ENCODE measurements around the gene GALNT18.

The GALNT18 gene

DNA sequence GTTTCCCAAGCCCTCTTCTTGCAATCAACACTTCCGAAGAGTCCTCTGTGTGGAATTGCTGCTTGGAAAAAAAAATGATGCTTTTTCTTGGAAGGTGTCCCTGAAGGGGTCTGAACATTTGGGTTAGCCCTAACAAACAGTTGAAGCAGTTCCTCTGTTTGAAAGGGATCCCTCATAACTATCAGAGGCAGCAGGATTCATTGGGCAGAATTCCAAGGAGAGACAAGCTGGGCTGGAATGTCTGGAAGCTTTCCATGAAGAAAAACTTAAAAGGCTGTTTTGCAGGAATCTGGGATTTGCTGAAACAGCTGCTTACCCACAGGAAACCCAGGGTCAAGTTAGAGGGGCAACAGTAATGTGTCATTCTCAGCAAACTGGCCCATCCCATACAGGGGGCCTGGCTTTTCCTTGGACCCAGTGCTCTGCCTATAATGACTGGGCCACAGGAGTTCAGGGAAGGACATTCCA is 271.9 kb downstream of the GALNT18 start:
- Histone ChIP-seq H4K8ac (ENCODE audit: low read depth, low read length) (no peak overlapping the region), H2BK120ac (ENCODE audit: low read depth, low read length) (no peak overlapping the region), H3K18ac (ENCODE audit: low read length) (no peak overlapping the region), H2BK15ac (ENCODE audit: low read length) (no peak overlapping the region), H3K79me1 (ENCODE audit: low read depth, low read length) (no peaks in the 10 kb centered on the region), H3K4me3 (ENCODE audit: low read length in 2 of 2) (no peak overlapping the region), H3K14ac (ENCODE audit: low read length) (no peak overlapping the region), H3K4me2 (ENCODE audit: insufficient read depth, low read length, poor library complexity, severe bottlenecking) (no peak overlapping the region), H2BK12ac (ENCODE audit: low read length) (no peak overlapping the region), H3K36me3 (replicated peaks in 1 of 2; ENCODE audit: control insufficient read depth in 2 of 2, insufficient read depth in 2 of 2, low read length in 2 of 2) (no peaks in the 10 kb centered on the region), H2AK5ac (ENCODE audit: low read depth, low read length) (no peak overlapping the region), H2AFZ (ENCODE audit: low read length) (no peak overlapping the region), H4K91ac (ENCODE audit: low read depth, low read length, poor library complexity) (no peak overlapping the region), H3K27me3 (ENCODE audit: control insufficient read depth in 3 of 3, insufficient read depth in 3 of 3, low read depth in 1 of 3, low read length in 3 of 3) (no peaks in the 10 kb centered on the region), H3K4ac (ENCODE audit: low read length) (no peak overlapping the region), H2BK5ac (ENCODE audit: low read length) (no peak overlapping the region), H3K9me3 (replicated peaks in 1 of 2; ENCODE audit: control insufficient read depth in 2 of 2, insufficient read depth in 1 of 2, low read depth in 1 of 2, low read length in 2 of 2) (no peaks in the 10 kb centered on the region), H3K23ac (ENCODE audit: low read depth, low read length, poor library complexity) (no peak overlapping the region), H3K27ac (replicated peaks; ENCODE audit: low read length) (no peak overlapping the region), H3K9ac (ENCODE audit: low read depth, low read length, poor library complexity) (no peak overlapping the region), H3K4me1 (ENCODE audit: control insufficient read depth in 2 of 2, insufficient read depth in 1 of 2, low read depth in 1 of 2, low read length in 2 of 2) (no peaks in the 10 kb centered on the region)
- DNase-seq (ENCODE audit: low spot score), result no peak
- no CpG with 5 or more reads among the region's 1 CpG for WGBS, 2 donors (ENCODE audit: extremely low coverage in 2 of 2, insufficient read length in 2 of 2, insufficient replicate concordance in 1 of 2)

- H2AFZ ChIP-seq (ENCODE audit: low read length), result no peak overlapping the region
Measured at GRCh38 chr11:11349106-11349825, 272.5 kb downstream of the GALNT18 start.

GRCh38 chr11:11348303-11348702 is 273.5 kb downstream of the GALNT18 start:
- Histone ChIP-seq H4K8ac (ENCODE audit: low read depth, low read length) (no peak overlapping the region), H3K4ac (ENCODE audit: low read length) (no peak overlapping the region)

More at GRCh38 chr11:11349106-11349825, 272.5 kb downstream of the GALNT18 start:
- H4K91ac ChIP-seq (ENCODE audit: low read depth, low read length, poor library complexity), result no peak overlapping the region
- no peak overlapping the region for H2BK5ac ChIP-seq (ENCODE audit: low read length)
- no peak overlapping the region for H3K18ac ChIP-seq (ENCODE audit: low read length)
- no peak overlapping the region for H3K4me3 ChIP-seq (ENCODE audit: low read length in 2 of 2)
- no peaks in the 10 kb centered on the region for H3K9me3 ChIP-seq (replicated peaks in 1 of 2; ENCODE audit: control insufficient read depth in 2 of 2, insufficient read depth in 1 of 2, low read depth in 1 of 2, low read length in 2 of 2)
- WGBS, 2 donors (ENCODE audit: extremely low coverage in 2 of 2, insufficient read length in 2 of 2, insufficient replicate concordance in 1 of 2), result no CpG with 5 or more reads among the region's 12 CpGs
- no peak overlapping the region for H2AK5ac ChIP-seq (ENCODE audit: low read depth, low read length)
- no peak overlapping the region for H2BK12ac ChIP-seq (ENCODE audit: low read length)
- H3K4me1 ChIP-seq (ENCODE audit: control insufficient read depth in 2 of 2, insufficient read depth in 1 of 2, low read depth in 1 of 2, low read length in 2 of 2), result no peaks in the 10 kb centered on the region
- no peak overlapping the region for H3K9ac ChIP-seq (ENCODE audit: low read depth, low read length, poor library complexity)
- H3K27ac ChIP-seq (replicated peaks; ENCODE audit: low read length), result no peak overlapping the region
- H3K36me3 ChIP-seq (replicated peaks in 1 of 2; ENCODE audit: control insufficient read depth in 2 of 2, insufficient read depth in 2 of 2, low read length in 2 of 2), result no peaks in the 10 kb centered on the region
- H3K23ac ChIP-seq (ENCODE audit: low read depth, low read length, poor library complexity), result no peak overlapping the region
- H3K14ac ChIP-seq (ENCODE audit: low read length), result no peak overlapping the region
- no peak overlapping the region for H3K4ac ChIP-seq (ENCODE audit: low read length)
- no peak overlapping the region for H3K4me2 ChIP-seq (ENCODE audit: insufficient read depth, low read length, poor library complexity, severe bottlenecking)
- no peak overlapping the region for H2BK15ac ChIP-seq (ENCODE audit: low read length)
- no peaks in the 10 kb centered on the region for H3K27me3 ChIP-seq (ENCODE audit: control insufficient read depth in 3 of 3, insufficient read depth in 3 of 3, low read depth in 1 of 3, low read length in 3 of 3)
- no peak overlapping the region for H4K8ac ChIP-seq (ENCODE audit: low read depth, low read length)
- H3K79me1 ChIP-seq (ENCODE audit: low read depth, low read length), result no peaks in the 10 kb centered on the region
- no peak for DNase-seq (ENCODE audit: low spot score)
- no peak overlapping the region for H2BK120ac ChIP-seq (ENCODE audit: low read depth, low read length)

DNA sequence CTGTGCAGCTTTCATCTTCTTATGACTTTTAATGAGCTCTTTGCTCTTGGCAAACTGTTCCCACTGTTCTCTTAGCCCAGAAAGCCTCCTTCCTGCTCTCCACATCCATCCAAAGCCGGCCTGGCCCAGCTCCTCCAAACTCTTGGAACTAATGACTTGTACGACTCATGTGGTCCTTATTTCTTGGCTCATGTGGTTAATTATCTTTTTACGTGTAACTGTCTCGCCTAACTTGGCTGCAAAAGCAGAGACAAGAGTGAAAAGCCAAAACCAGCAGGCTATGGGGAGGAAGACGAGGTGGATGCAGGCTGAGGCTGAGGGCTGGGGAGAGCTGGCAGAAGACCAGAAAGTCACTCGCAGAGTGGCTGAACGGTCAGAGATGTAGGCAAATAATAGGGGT is 274.2 kb downstream of the GALNT18 start:
- no peak overlapping the region for H4K8ac ChIP-seq (ENCODE audit: low read depth, low read length)
- no peak overlapping the region for H2AK5ac ChIP-seq (ENCODE audit: low read depth, low read length)
- H2BK12ac ChIP-seq (ENCODE audit: low read length), result no peak overlapping the region
- H3K4me2 ChIP-seq (ENCODE audit: insufficient read depth, low read length, poor library complexity, severe bottlenecking), result no peak overlapping the region
- H3K79me1 ChIP-seq (ENCODE audit: low read depth, low read length), result no peaks in the 10 kb centered on the region
- no peak overlapping the region for H4K91ac ChIP-seq (ENCODE audit: low read depth, low read length, poor library complexity)
- H3K4ac ChIP-seq (ENCODE audit: low read length), result no peak overlapping the region
- H2BK120ac ChIP-seq (ENCODE audit: low read depth, low read length), result no peak overlapping the region
- WGBS, 2 donors (ENCODE audit: extremely low coverage in 2 of 2, insufficient read length in 2 of 2, insufficient replicate concordance in 1 of 2), result no CpG with 5 or more reads among the region's 7 CpGs
- no peak for DNase-seq (ENCODE audit: low spot score)
- H2AFZ ChIP-seq (ENCODE audit: low read length), result no peak overlapping the region
- H3K4me3 ChIP-seq (ENCODE audit: low read length in 2 of 2), result no peak overlapping the region
- no peaks in the 10 kb centered on the region for H3K27me3 ChIP-seq (ENCODE audit: control insufficient read depth in 3 of 3, insufficient read depth in 3 of 3, low read depth in 1 of 3, low read length in 3 of 3)
- H3K18ac ChIP-seq (ENCODE audit: low read length), result no peak overlapping the region
- no peak overlapping the region for H2BK15ac ChIP-seq (ENCODE audit: low read length)
- H3K23ac ChIP-seq (ENCODE audit: low read depth, low read length, poor library complexity), result no peak overlapping the region
- no peaks in the 10 kb centered on the region for H3K36me3 ChIP-seq (replicated peaks in 1 of 2; ENCODE audit: control insufficient read depth in 2 of 2, insufficient read depth in 2 of 2, low read length in 2 of 2)
- H2BK5ac ChIP-seq (ENCODE audit: low read length), result no peak overlapping the region
- no peak overlapping the region for H3K9ac ChIP-seq (ENCODE audit: low read depth, low read length, poor library complexity)
- no peaks in the 10 kb centered on the region for H3K4me1 ChIP-seq (ENCODE audit: control insufficient read depth in 2 of 2, insufficient read depth in 1 of 2, low read depth in 1 of 2, low read length in 2 of 2)
- no peak overlapping the region for H3K14ac ChIP-seq (ENCODE audit: low read length)
- H3K27ac ChIP-seq (replicated peaks; ENCODE audit: low read length), result no peak overlapping the region
- no peaks in the 10 kb centered on the region for H3K9me3 ChIP-seq (replicated peaks in 1 of 2; ENCODE audit: control insufficient read depth in 2 of 2, insufficient read depth in 1 of 2, low read depth in 1 of 2, low read length in 2 of 2)

More at GRCh38 chr11:11348303-11348702, 273.5 kb downstream of the GALNT18 start:
- H2BK5ac ChIP-seq (ENCODE audit: low read length), result no peak overlapping the region
- H4K91ac ChIP-seq (ENCODE audit: low read depth, low read length, poor library complexity), result no peak overlapping the region
- no peaks in the 10 kb centered on the region for H3K79me1 ChIP-seq (ENCODE audit: low read depth, low read length)
- no peak overlapping the region for H3K14ac ChIP-seq (ENCODE audit: low read length)
- H3K4me3 ChIP-seq (ENCODE audit: low read length in 2 of 2), result no peak overlapping the region
- H3K23ac ChIP-seq (ENCODE audit: low read depth, low read length, poor library complexity), result no peak overlapping the region
- no peak overlapping the region for H3K27ac ChIP-seq (replicated peaks; ENCODE audit: low read length)
- no peak for DNase-seq (ENCODE audit: low spot score)
- no peak overlapping the region for H2BK120ac ChIP-seq (ENCODE audit: low read depth, low read length)
- H3K4me1 ChIP-seq (ENCODE audit: control insufficient read depth in 2 of 2, insufficient read depth in 1 of 2, low read depth in 1 of 2, low read length in 2 of 2), result no peaks in the 10 kb centered on the region
- no peak overlapping the region for H2AFZ ChIP-seq (ENCODE audit: low read length)
- no peaks in the 10 kb centered on the region for H3K36me3 ChIP-seq (replicated peaks in 1 of 2; ENCODE audit: control insufficient read depth in 2 of 2, insufficient read depth in 2 of 2, low read length in 2 of 2)
- no peak overlapping the region for H2BK15ac ChIP-seq (ENCODE audit: low read length)
- no peak overlapping the region for H2BK12ac ChIP-seq (ENCODE audit: low read length)
- H3K27me3 ChIP-seq (ENCODE audit: control insufficient read depth in 3 of 3, insufficient read depth in 3 of 3, low read depth in 1 of 3, low read length in 3 of 3), result no peaks in the 10 kb centered on the region
- H2AK5ac ChIP-seq (ENCODE audit: low read depth, low read length), result no peak overlapping the region
- H3K9ac ChIP-seq (ENCODE audit: low read depth, low read length, poor library complexity), result no peak overlapping the region
- H3K4me2 ChIP-seq (ENCODE audit: insufficient read depth, low read length, poor library complexity, severe bottlenecking), result no peak overlapping the region
- H3K9me3 ChIP-seq (replicated peaks in 1 of 2; ENCODE audit: control insufficient read depth in 2 of 2, insufficient read depth in 1 of 2, low read depth in 1 of 2, low read length in 2 of 2), result no peaks in the 10 kb centered on the region
- no CpG with 5 or more reads among the region's 5 CpGs for WGBS, 2 donors (ENCODE audit: extremely low coverage in 2 of 2, insufficient read length in 2 of 2, insufficient replicate concordance in 1 of 2)
- H3K18ac ChIP-seq (ENCODE audit: low read length), result no peak overlapping the region

All from neuronal stem cell (in vitro differentiated cells).